Stimulated activated CD8-positive, alpha-beta memory T cell treated with anti-CD3 and anti-CD28 coated beads, Interleukin-2, amount 100 ng/mL, for 48 hours (primary cell): ENCODE measurements around the gene UVRAG.

ENCODE experiments used
- DNase-seq, 2 donors: peaks; one replicate each; pipeline ENCODE4 v3.0.0-alpha.2; 2020; ENCODE audit warnings: low read depth in 2 of 2

UVRAG gene

DNA sequence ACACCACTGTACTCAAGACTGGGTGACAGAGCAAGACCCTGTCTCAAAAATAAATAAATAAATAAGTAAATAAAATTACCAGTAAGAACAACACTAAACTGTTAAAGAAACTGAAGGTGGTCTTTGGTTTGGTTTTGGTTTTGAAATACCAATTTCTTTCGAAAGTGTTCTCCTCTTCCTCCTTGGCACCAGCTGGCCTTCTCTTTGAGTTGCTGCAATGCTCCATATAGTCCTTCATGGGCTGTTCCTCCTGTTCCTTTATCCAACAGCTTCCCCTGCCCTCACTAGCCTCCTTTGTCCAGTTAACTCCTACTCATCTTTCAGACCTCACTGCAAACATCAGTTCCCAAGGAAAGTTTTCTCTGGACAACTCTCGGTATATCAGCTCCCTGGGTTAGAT is 5.0 kb upstream of the UVRAG start:
- DNase-seq, result no peak

DNA sequence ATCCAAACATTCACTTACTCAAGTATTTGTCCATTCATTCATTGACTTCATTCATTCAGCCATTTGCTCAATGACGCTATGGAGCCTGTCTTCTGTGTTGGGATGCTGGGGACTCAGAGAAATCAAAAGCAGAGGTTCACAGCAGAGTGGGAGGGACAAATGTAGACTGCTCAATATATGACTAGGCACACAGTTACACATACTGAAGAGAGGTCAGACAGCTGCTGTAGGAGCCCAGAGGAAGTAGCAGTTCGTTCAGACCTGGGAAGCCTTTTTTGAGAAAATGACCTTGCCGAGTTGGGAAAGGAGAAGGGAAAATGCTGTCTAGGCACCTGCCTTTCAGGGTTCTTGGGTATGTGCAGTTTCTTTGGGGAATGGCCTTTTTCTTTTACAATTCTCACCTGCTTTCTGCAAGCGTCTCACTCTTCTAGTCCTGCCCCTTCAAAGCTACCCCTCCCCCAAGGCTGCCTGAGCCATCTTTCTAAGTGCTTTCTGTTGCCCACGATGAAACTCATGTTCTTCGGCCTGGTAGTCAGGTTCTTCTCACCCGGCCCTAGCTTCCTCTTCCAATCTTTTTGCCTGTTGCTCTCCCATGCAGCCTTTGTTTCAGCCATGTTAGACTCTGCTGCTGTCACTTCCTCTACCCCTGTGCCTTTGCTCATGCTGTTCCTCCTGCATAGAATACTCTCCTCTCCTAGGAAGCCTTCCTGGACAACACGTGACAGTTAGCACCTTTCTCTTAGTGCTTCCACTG is 4.2 kb upstream of the UVRAG start:
- DNase-seq, result no peak

DNA sequence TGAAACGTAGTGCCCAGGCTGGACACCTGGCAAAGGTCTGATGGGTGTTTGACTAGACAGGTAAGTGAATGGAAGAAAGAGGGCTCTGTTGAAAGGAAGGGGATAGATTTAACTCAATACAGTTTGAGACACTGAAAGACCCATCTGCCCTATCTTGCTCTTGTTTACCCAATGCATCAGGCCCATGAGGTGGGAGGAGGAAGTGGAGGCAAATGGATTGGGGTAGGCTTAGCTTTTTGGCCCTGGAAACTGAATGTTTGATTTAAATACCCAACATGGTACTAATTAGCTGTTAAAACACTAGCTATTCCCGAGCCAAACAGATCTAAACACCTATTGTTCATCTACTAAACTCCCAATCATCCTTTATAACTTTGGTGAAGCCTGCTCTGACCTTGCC is 3.5 kb upstream of the UVRAG start:
- DNase-seq, result no peak

DNA sequence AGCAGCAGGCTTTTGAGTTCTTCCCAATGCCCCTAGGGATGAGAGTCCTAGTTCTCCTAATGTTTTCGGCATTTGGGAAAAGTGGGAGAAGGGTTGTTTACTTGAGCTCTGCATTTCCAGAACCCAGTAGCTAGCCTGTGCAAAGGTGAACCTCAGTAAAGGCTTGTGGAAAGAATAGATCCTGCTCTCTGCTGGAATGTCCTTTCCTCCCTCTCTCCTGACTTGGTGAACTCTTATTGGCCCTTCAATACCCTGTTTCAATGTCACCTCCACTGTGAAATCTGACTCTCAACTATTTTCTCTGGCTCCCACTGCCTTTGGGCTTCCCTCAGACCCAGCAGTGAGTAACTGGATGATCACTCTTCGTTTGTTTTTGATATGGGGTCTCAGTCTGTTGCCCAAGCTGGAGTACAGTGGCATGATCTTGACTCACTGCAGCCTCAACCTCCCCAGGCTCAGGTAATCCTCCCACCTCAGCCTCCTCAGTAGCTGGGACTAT is 2.4 kb upstream of the UVRAG start:
- no peak for DNase-seq

DNA sequence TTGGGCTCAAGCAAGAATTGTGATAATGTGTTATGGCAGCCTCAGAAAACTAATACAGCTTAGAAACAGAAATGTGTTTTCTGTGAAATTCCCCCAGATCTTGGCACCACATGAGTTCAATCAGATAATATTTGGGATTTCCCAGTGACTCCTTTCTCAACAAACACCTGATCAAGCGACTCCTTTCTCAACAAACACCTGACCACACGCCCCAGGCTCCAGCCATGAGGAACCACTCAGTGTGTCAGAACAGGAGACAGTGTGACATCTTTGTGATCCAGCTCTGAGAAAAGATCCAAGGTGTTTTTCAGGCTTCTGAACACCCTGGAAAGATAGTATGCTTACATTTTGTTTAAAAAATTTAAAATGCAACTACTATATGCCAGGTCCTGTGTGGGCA is 1.9 kb upstream of the UVRAG start:
- DNase-seq, result no peak

DNA sequence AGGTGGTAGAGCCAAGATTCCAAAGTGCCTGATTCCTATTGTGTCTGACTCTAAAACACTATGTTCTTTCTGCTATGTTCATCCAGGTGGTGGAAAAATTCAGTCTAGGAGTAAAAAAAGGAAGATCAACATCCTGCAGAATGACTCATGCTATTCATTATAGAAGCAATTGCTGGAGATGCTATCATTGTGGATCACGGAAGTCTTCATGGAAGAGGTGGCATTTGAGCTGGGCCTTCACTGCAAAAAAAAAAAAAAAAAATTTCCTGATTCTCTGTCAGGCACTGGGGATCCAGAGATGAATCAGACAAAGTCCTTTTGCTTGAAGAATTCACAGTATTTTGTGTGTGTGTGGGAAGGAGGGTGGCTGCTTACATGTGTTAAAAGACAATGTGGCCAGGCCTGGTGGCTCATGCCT is 1.4 kb upstream of the UVRAG start:
- no peak for DNase-seq

DNA sequence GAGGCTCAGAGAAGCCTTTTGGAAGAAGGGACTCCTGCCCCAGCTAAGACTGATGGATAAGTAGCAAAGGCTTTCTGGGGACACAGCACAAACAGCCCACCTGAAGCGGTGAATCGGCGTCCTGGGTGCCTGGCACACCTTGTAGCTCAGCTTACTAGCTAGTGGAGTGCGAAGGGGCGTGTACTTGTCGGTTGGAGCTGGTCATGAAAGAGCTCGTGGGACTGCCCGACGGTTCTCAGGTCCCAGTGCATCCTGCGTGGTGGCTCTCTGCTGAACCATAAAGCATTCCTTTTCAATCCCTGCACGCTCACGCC is 690 bp upstream of the UVRAG start:
- DNase-seq, result no peak

DNA sequence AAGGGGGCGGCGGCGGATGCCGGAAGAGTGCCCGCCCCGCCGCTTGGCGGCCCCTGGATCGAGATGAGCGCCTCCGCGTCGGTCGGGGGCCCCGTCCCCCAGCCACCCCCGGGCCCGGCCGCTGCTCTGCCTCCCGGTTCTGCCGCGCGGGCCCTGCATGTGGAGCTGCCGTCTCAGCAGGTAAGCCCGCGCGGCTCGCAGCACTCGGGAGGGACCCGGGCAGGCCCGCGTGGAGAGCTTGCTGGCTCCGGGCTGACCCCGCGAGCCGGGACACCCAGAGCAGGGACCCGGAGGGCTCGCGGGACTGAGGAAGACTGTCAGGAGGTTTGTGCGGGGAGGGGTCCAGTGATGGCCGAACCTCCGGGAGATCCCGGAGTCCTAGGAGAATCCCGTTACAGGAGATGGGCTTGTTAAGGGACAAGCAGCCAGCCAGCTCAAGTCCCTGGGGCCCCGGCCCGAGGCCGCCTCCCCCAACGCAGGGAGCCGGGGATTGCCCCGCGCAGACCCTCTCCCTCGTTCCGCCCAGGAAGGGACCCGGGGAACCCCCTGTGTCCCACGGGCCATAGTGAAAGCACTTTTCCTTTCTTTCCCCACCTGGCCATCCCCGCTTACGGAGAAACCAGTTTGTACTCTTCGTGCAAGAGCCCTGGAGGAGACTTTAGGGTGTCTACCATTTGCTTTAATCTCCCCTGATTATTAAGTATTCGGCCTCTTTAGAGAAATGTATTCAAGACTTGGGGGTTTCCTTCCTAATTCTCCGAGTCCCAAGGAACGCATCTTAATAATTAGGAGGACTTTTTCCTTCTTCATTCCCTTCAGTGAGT is 547 bp downstream of the UVRAG start:
- peak in 1 of 2 donors; percentile 43 for DNase-seq

DNA sequence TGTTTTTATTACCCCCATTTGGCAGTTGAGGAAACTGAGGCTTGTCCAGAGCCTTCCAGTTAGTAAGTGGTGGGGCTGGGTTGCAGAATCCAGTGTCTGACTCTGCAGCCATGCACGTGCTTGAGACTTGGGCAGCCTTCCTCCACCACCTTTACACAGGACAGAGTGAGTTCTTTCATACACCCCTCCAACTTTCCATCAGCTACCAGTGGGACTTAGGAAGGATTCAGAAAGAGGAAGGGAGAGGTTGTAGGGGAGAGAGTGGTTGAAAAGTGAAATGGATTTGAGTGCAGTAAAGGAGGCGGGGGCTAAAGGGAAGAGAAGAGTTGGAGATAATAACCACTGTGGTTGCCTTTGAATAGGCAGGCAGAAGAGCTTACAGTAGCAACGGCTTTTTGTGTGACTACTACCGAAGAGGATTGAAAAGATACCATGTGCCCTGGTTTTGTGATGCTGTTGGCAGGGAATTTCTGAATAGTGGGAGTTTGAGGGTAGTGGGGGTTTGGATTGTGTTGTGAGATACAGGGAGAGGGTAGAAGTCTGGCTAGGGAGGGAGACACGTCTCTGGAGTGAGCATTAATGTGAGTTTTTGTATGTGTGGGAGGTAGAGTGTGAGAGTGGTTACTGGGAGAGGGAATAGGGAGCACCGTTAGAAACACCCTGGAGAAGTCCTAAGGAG is 1.7 kb downstream of the UVRAG start:
- no peak for DNase-seq

DNA sequence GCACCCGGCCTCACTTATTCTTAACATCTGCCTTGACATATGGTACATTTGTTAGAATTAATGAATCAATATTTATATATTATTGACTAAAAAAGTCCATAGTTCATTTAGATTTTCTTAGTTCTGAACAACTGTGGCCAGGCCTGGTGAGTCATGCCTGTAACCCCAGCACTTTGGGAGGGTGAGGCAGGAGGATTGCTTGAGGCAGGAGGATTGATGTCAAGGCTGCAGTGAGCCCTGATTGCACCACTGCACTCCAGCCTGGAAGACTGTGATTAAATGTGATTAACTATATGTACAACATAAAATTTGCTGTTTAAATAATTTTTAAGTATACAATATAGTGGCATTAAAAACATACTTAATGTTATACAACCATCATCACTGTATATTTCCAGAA is 5.6 kb downstream of the UVRAG start:
- no peak for DNase-seq

DNA sequence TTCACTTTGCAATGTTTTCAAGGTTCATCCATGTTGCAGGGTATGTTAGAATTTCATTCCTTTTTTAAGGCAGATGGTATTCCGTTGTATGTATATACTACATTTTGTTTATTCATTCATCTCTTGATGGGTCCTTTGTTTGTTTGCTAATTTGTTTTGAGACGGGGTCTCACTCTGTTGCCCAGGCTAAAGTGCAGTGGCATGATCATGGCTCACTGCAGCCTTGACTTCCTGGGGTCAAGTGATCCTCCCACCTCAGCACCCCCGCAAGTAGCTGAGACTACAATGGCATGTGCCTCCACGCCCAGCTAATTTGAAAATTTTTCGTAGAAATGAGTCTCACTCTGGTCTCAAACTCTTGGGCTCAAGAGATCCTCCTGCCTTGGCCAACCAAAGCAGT is 6.2 kb downstream of the UVRAG start:
- DNase-seq, result no peak

DNA sequence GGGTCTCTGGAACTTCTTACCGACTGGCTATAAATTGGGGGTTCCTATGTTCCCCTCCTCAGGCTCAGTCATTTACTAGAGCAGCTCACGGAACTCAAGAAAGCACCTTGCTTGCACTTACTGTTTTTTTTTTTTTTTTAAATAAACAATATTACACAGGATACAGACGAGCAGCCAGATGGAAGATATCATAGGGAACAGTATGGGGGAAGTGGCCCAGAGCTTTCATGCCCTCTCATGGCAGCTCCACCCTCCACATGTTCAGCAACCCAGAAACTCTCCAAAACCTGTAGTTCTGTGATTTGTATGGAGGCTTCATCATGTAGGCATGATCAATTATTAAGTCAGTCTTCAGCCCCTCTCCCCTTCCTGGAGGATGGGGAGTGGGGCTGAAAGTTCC is 7.5 kb downstream of the UVRAG start:
- no peak for DNase-seq

DNA sequence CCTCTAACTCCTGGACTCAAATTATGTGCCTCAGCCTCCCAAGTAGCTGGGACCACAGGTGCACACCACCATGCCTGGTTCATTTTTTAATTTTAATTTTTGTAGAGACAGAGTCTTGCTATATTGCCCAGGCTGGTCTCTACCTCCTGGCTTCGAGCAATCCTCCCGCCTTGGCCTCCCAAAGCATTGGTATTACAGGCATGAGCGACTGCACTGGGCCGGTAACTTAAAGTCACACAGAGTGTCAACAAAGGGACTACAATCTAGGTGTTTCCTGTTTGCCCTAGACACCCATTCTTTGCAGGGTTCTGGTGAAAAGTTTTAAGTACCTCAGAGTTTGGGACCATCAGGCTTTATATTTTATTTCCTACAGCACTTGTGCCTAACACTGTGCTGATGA is 8.4 kb downstream of the UVRAG start:
- DNase-seq, result no peak

DNA sequence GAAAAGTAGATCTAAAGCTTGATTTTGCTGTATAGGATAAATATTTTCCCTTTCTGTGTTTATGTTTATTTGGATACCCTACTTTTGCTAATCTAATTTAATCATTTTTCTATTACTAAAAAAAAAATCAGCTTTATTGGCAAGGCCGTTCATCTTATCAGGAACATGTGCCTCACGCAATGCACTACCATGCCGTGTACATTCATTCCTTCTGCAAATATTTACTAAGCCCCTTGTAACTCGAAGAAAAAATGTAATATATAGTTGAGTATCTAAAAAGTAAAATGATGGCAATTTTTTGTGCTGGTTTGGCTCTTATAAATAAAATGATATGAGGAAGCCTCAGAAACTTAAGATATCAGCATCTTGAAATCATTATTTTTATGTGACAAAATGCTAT is 8.9 kb downstream of the UVRAG start:
- no peak for DNase-seq

DNA sequence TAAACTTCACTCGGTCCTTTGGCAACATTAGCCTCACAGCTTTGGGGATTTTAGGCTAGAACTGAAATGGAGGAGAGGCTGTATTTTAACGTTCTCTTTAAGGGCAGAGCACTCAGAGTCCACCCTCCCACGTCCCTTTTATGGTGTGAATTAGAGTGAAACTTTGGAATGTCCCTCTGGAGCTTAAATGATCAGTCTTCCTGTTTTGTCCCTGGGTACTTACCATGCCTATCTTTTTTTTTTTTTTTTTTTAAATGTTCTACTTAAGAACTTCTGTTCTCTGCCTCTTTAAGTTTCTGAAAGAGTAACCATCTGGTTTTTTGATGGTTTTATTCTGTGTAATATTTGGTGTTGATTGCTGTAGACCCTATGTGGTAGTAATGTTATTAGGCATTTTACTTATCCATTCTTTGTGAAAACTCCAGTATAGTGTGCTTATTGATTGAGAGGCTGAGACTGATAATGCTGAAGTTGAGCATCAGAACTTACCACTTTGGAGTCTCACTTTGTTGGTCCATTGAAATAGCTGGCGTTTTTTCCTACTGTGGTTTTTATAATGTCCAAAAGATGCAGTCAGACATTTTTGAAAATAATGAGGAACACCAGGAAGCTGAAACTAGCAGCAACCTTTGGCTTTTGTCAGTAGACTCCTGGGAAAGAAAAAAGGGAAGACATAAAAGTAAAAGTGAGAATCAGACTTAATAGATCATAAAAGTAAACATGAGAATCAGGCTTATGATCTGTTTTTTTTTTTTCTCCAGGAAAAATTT is 11.6 kb downstream of the UVRAG start:
- DNase-seq, result no peak

DNA sequence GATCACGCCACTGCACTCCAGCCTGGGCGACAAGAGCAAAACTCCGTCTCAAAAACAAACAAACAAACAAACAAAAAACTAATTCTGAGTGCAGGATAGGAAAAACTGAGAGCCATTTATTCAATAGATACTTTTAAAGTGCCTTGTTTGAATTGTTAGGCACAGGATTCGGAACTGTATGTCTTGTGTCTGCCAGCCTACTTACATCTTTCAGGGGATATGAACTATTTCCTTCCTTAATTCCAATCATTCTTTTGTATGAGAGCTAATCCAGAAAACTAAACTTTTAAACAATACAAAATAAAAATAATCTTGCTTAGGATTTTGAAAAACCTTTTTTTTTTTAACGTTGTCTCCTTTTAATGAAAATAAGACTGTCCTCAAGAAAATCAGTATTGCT is 12.6 kb downstream of the UVRAG start:
- no peak for DNase-seq

DNA sequence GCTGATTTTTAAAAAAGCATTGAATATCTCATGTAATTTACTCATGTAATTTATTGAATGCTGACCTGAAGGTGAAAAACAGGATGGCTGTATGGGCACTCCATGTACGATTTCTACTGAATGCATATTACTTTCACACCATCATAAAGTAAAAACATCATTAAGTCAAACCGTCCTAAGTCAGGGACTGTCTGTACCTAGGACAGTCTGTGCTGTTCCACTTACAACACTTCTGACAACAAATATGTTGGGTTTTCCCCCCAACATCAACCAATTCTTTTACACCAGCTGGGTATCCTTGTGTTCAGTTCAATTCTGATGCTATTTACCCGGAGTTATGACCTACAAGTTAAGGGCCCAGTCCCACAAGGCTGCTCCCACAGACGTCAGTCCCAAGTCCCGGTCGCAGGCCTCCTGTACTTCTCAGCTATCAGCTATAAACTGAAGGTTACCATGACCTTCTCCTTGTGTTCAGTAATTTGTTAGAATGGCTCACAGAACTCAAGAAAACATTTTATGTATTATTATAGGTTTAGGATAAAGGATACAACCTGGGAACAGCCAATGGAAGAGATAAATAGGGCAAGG is 17.0 kb downstream of the UVRAG start:
- DNase-seq, result no peak

DNA sequence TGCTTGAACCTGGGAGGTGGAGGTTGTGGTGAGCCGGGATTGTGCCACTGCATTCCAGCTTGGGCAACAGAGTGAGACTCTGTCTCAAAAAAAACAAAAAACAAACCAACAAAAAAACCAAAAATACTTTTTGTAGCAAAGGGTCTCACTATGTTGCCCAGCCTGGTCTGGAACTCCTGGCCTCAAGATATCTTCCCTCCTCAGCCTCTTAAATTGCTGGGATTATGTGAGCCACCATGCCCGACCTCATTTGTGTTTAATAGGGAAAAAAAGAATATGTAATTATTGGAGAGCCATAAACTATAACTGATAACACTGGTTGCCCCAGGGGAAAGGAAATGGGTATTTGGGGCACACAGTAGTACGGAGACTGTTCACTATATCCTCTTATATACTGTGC is 19.7 kb downstream of the UVRAG start:
- no peak for DNase-seq

DNA sequence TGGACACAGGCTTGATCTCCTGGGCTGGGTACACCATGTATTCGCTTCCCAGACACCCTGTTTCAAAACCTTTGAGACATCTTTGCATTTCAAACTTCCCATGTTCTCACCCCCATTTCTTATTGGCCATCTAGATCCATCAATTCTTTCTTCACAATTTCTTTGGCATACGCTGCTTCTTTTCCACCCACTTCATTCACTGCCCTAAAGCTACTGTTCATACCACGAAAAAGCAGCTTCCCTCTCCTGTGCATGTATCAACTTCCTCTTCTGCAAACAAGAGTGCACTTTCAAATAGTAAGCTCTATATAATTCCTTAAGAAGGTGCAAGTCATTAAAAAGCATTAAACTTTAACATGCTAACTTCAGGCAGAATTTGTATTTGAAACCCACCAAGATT is 21.4 kb downstream of the UVRAG start:
- no peak for DNase-seq

DNA sequence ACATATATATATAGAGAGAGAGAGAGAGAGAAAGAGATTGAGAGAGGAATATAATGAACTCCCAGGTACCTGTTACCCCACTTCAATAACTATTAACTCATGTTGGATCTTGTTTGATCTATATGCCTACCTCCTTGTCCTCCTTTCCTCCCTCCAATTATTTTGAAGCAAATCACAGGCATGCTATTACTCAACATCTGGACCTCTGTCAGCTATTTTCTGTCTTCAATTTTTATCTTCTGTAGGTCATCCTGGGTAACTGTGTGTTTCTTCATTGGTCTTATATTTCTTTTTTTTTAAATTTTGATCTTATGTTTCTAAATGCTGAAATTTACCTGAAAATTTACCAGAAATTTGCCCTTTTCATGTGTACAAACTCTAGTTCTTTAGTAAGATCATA is 24.8 kb downstream of the UVRAG start:
- no peak for DNase-seq

DNA sequence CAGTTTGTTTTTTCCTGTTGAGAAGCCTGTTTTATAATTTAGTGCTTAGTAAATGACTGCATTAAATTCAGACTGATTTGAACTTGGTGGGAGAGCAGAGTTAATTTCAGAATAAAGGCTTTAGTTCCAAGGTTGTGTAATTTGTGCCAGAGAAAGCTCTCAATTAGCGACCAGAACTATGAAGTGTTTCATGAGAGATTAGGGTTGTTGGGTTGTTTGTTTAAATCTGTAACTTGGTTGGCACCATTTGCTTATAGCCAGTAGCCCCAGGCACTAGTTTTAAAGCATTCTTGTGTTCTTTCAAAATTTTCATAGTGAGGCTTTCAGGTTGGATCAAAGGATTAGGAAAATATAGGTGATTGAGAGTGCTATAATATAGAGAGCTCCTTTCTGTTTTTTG is 25.5 kb downstream of the UVRAG start:
- DNase-seq, result no peak

DNA sequence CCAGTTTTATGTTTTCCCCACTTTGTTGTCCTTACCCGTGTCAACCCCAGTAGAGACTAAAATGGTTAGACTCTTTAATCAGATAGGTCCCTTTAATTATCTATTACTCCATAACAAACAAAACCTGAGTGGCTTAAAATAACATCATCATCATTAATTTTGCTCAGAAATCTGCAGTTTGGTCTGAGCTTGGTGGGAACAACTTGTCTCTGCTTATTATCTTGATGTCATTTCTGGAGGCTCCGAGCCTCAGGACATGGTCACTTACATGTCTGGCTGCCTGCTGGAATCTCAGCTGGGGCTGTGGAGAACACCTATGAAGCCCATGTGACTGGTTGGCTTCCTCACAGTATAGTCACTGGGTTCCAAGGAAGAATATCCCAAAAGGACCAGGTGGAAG is 26.7 kb downstream of the UVRAG start:
- no peak for DNase-seq
